ENCODE measurements around the gene FOXL2. TPM values are rescaled to one million over a fixed set of nuclear protein-coding genes. Genes with fewer than 3 reads are reported as not detected.

The FOXL2 gene
- total RNA-seq, 1 experiment from 2014 or later, result 0.22 TPM

- H2BK12ac ChIP-seq (ENCODE audit: insufficient read length, low read depth, low read length), result no peak overlapping the region
- no peak overlapping the region for H3K23ac ChIP-seq (ENCODE audit: insufficient read length, low read depth, low read length)
- H3K14ac ChIP-seq (ENCODE audit: insufficient read depth, low read length), result no peak overlapping the region
- no peak overlapping the region for H4K91ac ChIP-seq (ENCODE audit: insufficient read length, low read depth, low read length)
- Mint-ChIP-seq H3K36me3 (ENCODE audit: insufficient read depth in 1 of 3, low read depth in 3 of 3) (no peaks in the 10 kb centered on the region), H3K4me1 (no peaks in the 10 kb centered on the region), H3K4me3 (no peak overlapping the region), H3K27me3 (ENCODE audit: low read depth) (peaks cover 16% of the 10 kb centered on the region), H3K9me3 (no peaks in the 10 kb centered on the region), H3K27ac (no peak overlapping the region)
- no peak for TF ChIP-seq CTCF (conservative IDR thresholded peaks at IDR 0.05)
- no peaks in the 10 kb centered on the region for H3K9me3 ChIP-seq (ENCODE audit: control insufficient read depth, low read depth, low read length)
- H2BK120ac ChIP-seq (ENCODE audit: low read depth, low read length, poor library complexity, severe bottlenecking), result no peak overlapping the region
- no peak overlapping the region for H3K4me2 ChIP-seq (ENCODE audit: insufficient read depth, insufficient read length, low read length)
- no peak overlapping the region for H3K27ac ChIP-seq (ENCODE audit: insufficient read length, low read depth, low read length)
- no peak overlapping the region for H2AK5ac ChIP-seq (ENCODE audit: insufficient read length, low read length)
- DNase-seq, result no peak
- H3K18ac ChIP-seq (ENCODE audit: insufficient read length, low read depth, low read length), result no peak overlapping the region
- H3K27me3 ChIP-seq (ENCODE audit: insufficient read depth, low read length), result no peaks in the 10 kb centered on the region
- H3K4ac ChIP-seq (ENCODE audit: low read depth, low read length), result no peak overlapping the region
- no peaks in the 10 kb centered on the region for H3K23me2 ChIP-seq (ENCODE audit: insufficient read length, low read depth, low read length, poor library complexity, severe bottlenecking)
- H3K79me1 ChIP-seq (ENCODE audit: insufficient read depth, low read depth, low read length, poor library complexity, severe bottlenecking), result no peaks in the 10 kb centered on the region
- H2AFZ ChIP-seq (ENCODE audit: low read length), result no peak overlapping the region
- no peak overlapping the region for H4K5ac ChIP-seq (ENCODE audit: insufficient read length, low read depth, low read length)
- no peak overlapping the region for H3T11ph ChIP-seq (ENCODE audit: low read length)
- WGBS (ENCODE audit: extremely low coverage, insufficient read length, low lambda C conversion rate), result no CpG with 5 or more reads among the region's 5 CpGs
- no peak overlapping the region for H4K8ac ChIP-seq (replicated peaks; ENCODE audit: insufficient read length, low read depth, low read length)
- no peak overlapping the region for H2BK5ac ChIP-seq (ENCODE audit: insufficient read length, low read length)
- H3K4me1 ChIP-seq (ENCODE audit: insufficient read depth, low read length), result no peaks in the 10 kb centered on the region
- no peak overlapping the region for H2BK20ac ChIP-seq (ENCODE audit: low read depth, low read length, poor library complexity, severe bottlenecking)
- no peak overlapping the region for H3K9ac ChIP-seq (ENCODE audit: extremely low read depth, insufficient read length, low read length)
- no peaks in the 10 kb centered on the region for H3K79me2 ChIP-seq (ENCODE audit: insufficient read depth, low read length)
- H4K20me1 ChIP-seq (ENCODE audit: control insufficient read depth, insufficient read depth, insufficient read length), result no peaks in the 10 kb centered on the region
- no peak overlapping the region for H2BK15ac ChIP-seq (ENCODE audit: low read depth, low read length)
- H3K56ac ChIP-seq (ENCODE audit: insufficient read length, low read depth, low read length), result no peak overlapping the region
Observed at GRCh38 chr3:138972941-138973340, 26.0 kb upstream of the FOXL2 start.

All from H9 (cell line).